HFFc6 (cell line): ENCODE measurements around the gene USH2A. TPM values are rescaled to one million over a fixed set of nuclear protein-coding genes. Genes with fewer than 3 reads are reported as not detected.
A peak's percentile ranks its signal among the peaks of the same experiment; 100 is the strongest.

Experiments
- DNase-seq: peaks from one replicate; pipeline ENCODE4 v3.0.0-alpha.2; 2018
- H3K27ac Mint-ChIP-seq: 2 replicates; pipeline ENCODE4 v1.8.0; 2020; ENCODE audit warnings: mild to moderate bottlenecking, mixed read lengths
- H3K27me3 Mint-ChIP-seq: 2 replicates; pipeline ENCODE4 v1.8.0; 2021; ENCODE audit warnings: mild to moderate bottlenecking, moderate library complexity, mixed read lengths; ENCODE audit not compliant: insufficient read depth
- H3K36me3 Mint-ChIP-seq: 2 replicates; pipeline ENCODE4 v1.8.0; 2021; ENCODE audit warnings: low read depth, mixed read lengths
- H3K4me1 Mint-ChIP-seq: 2 replicates; pipeline ENCODE4 v1.8.0; 2020; ENCODE audit warnings: low read depth, mixed read lengths
- H3K4me3 Mint-ChIP-seq: 2 replicates; pipeline ENCODE4 v1.8.0; 2020; ENCODE audit warnings: mild to moderate bottlenecking, moderate library complexity, mixed read lengths
- H3K9me3 Mint-ChIP-seq: 2 replicates; pipeline ENCODE4 v1.8.0; 2020; ENCODE audit warnings: mild to moderate bottlenecking, mixed read lengths
- total RNA-seq, 6 experiments: library from RNA; stranded (reverse); fragmentation: NEBNext Ultra II Directional; extraction: Animal tissue kit (Norgen Biotek cat#: 25700); gene quantifications; 2 replicates in 1 of 6; 3 replicates in 5 of 6; pipeline ENCODE4 v1.2.3, GENCODE V29; 2021
- TF ChIP-seq, protein P1 (sequence below): fragments of 200-600 bp; sonication (generic); IDR thresholded peaks from 2 replicates; pipeline ENCODE4 v1.5.0; 2021; ENCODE audit warnings: antibody characterized with exemption, mild to moderate bottlenecking

Gene USH2A
- total RNA-seq, 6 experiments from 2014 or later, result 0.02 to 0.07 (median 0.04) TPM

- Mint-ChIP-seq H3K9me3 (no peaks in the 10 kb centered on the region), H3K4me3 (no peak overlapping the region), H3K4me1 (peaks cover 25% of the 10 kb centered on the region), H3K27me3 (no peaks in the 10 kb centered on the region; the same call in 1 of the 2 replicates), H3K27ac (no peak overlapping the region), H3K36me3 (0 out of 2 replicates have a peak, but pooled peaks cover under 1% of the 10 kb centered on the region)
- DNase-seq, result no peak
- TF ChIP-seq, protein P1, sequence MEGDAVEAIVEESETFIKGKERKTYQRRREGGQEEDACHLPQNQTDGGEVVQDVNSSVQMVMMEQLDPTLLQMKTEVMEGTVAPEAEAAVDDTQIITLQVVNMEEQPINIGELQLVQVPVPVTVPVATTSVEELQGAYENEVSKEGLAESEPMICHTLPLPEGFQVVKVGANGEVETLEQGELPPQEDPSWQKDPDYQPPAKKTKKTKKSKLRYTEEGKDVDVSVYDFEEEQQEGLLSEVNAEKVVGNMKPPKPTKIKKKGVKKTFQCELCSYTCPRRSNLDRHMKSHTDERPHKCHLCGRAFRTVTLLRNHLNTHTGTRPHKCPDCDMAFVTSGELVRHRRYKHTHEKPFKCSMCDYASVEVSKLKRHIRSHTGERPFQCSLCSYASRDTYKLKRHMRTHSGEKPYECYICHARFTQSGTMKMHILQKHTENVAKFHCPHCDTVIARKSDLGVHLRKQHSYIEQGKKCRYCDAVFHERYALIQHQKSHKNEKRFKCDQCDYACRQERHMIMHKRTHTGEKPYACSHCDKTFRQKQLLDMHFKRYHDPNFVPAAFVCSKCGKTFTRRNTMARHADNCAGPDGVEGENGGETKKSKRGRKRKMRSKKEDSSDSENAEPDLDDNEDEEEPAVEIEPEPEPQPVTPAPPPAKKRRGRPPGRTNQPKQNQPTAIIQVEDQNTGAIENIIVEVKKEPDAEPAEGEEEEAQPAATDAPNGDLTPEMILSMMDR, result no peak
Observed at GRCh38 chr1:215728169-215728568, 695.1 kb downstream of the USH2A start.

DNA sequence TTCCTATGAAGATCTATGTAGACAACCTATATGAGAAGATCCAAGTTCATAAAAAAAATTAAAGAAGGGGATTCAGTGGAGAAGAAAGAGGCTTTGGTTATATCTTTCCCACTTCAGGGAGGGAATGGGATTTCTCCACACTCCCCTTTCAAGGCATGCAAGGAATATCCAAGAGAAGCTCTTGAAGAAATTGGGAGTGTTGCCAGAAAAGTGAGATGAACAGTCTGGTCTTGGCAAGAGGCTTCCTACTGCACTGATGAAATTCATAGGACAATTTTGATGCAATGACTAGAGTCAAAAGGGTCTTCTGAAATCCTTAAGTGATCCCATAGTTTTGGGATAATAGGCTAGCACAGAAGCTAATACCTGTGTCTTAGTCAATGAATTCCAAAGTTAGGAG lies 703.1 kb downstream of the USH2A start:
- no peak for DNase-seq

DNA sequence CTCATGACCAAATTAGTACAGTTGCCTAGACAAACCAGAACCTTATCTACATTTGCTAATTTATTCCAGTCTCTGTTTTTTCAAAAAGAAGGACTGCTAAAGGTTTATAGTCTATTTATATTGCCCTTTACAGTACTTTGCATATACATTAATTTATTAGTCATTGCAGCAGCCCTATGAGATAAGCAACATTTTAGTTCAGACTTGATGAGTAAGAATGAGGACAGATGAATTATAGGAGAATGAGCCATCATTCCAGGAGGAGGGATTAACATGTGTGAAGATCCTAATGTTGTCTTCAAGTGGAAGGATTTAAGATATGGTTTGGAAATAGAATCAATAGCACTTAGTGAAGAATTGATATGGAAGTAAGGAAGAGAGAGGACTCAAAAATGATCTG lies 703.7 kb downstream of the USH2A start:
- H3K27ac Mint-ChIP-seq, result no peak overlapping the region
- H3K4me3 Mint-ChIP-seq, result no peak overlapping the region
- peaks cover 40% of the 10 kb centered on the region for H3K4me1 Mint-ChIP-seq
- H3K36me3 Mint-ChIP-seq, result no peaks in the 10 kb centered on the region
- DNase-seq, result peak; percentile 46
- H3K9me3 Mint-ChIP-seq, result no peaks in the 10 kb centered on the region
- TF ChIP-seq, protein P1, result no peak
- no peaks in the 10 kb centered on the region for H3K27me3 Mint-ChIP-seq

More for the DNA sequence above, 703.1 kb downstream of the USH2A start:
- TF ChIP-seq, protein P1, result no peak
- H3K9me3 Mint-ChIP-seq, result no peaks in the 10 kb centered on the region
- no peak overlapping the region for H3K27ac Mint-ChIP-seq
- no peaks in the 10 kb centered on the region for H3K27me3 Mint-ChIP-seq
- peaks cover 38% of the 10 kb centered on the region for H3K4me1 Mint-ChIP-seq
- H3K36me3 Mint-ChIP-seq, result no peaks in the 10 kb centered on the region
- H3K4me3 Mint-ChIP-seq, result no peak overlapping the region

DNA sequence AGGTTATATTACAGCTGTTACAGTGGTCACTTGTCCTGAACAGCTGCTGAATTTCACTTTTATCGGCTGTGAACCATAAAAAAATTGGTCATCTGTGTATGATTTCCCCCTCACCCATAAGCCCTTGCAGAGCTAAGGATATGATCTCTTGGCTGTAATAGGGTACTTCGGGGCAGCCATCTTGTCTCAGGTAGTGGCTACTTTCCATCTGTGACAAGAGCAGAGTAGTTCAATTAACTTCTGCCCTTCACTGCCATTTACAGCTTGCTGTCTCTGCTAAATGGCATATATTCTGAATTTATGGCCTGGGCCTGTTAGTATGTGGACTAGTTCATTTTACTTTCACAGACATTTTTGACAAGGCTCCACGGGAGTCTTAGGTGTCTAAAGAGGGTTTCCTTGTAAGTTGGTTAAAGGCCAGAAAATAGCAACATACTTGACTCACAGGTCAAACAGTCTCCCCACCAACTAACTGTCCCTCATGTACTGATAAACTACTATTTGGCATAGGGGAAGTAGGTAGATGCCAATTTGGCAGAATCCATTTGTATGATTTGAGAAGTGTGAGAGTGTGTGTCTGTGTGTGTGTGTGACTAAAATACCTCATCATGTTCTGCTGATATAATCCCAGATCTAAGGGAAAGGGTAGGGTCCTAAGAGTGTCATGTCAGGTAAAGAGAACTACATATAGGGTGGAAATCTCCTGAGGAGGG lies 704.5 kb downstream of the USH2A start:
- TF ChIP-seq, protein P1, result no peak
- DNase-seq, result no peak
- H3K9me3 Mint-ChIP-seq, result no peaks in the 10 kb centered on the region
- no peaks in the 10 kb centered on the region for H3K27me3 Mint-ChIP-seq
- no peaks in the 10 kb centered on the region for H3K36me3 Mint-ChIP-seq
- peak overlapping the region; percentile 51 for H3K27ac Mint-ChIP-seq
- peak overlapping the region; percentile 56 for H3K4me3 Mint-ChIP-seq
- H3K4me1 Mint-ChIP-seq, result peaks cover 42% of the 10 kb centered on the region

GRCh38 chr1:215717677-215718426 lies 705.4 kb downstream of the USH2A start:
- Mint-ChIP-seq H3K36me3 (no peaks in the 10 kb centered on the region), H3K27me3 (no peaks in the 10 kb centered on the region), H3K9me3 (no peaks in the 10 kb centered on the region), H3K4me3 (no peak overlapping the region), H3K27ac (no peak overlapping the region), H3K4me1 (peaks cover 51% of the 10 kb centered on the region)
- DNase-seq, result no peak
- TF ChIP-seq, protein P1, result no peak
